B cell (primary cell): ENCODE measurements around the gene TMEM151A. TPM values are rescaled to one million over a fixed set of nuclear protein-coding genes. Genes with fewer than 3 reads are reported as not detected.

Experiments used
- ATAC-seq: fragments of 200-7000 bp; cut with Tn5 transposase; one replicate; pipeline ENCODE4 v1.10.0; 2021; ENCODE audit warnings: low read depth, mild to moderate bottlenecking, moderate number of reproducible peaks, moderate library complexity
- CTCF ChIA-PET: fragments of 350-600 bp; sonication (Branson Sonifier 250); formaldehyde crosslinking; loops from one replicate; lab custom pipeline; 2021; ENCODE audit warnings: antibody characterized with exemption, inconsistent platforms; lab: Charles Lee
- POLR2A ChIA-PET: fragments of 350-600 bp; sonication (Branson Sonifier 250); formaldehyde crosslinking; loops from one replicate; lab custom pipeline; 2021; ENCODE audit warnings: antibody characterized with exemption; lab: Charles Lee
- DNase-seq: peaks from one replicate; pipeline ENCODE4 v3.0.0; 2013
- H2AFZ ChIP-seq: 2 replicates; pipeline ENCODE4 v1.6.1; 2012; ENCODE audit warnings: mild to moderate bottlenecking, low read depth, low read length; ENCODE audit not compliant: insufficient read depth, poor library complexity, severe bottlenecking
- H3K27ac ChIP-seq, 2 donors: 1 replicate in 1 of 2; 2 replicates in 1 of 2; pipeline ENCODE4 v1.5.1; 2012 to 2013; ENCODE audit warnings: low read length in 2 of 2, mild to moderate bottlenecking in 2 of 2, moderate library complexity in 1 of 2
- H3K27me3 ChIP-seq, 4 experiments: fragments of 200-600 bp in 1 of 4; sonication (generic) in 1 of 4; replicated peaks in 1 of 4; 1 replicate in 2 of 4; 2 replicates in 2 of 4; pipeline versions ENCODE4 v1.6.1 to v1.7.0; 2013 to 2016; ENCODE audit warnings: low read length in 3 of 4, mild to moderate bottlenecking in 2 of 4, mixed read lengths in 1 of 4, moderate library complexity in 1 of 4; ENCODE audit not compliant: insufficient read depth in 4 of 4, control insufficient read depth in 3 of 4; ENCODE audit errors: control extremely low read depth in 1 of 4
- H3K36me3 ChIP-seq, 2 experiments: replicated peaks in 1 of 2; 1 replicate in 1 of 2; 2 replicates in 1 of 2; pipeline versions ENCODE4 v1.6.1 to v1.7.1; 2013; ENCODE audit warnings: low read length in 1 of 2; ENCODE audit not compliant: insufficient read depth in 2 of 2, control insufficient read depth in 1 of 2; ENCODE audit errors: control extremely low read depth in 1 of 2, extremely low read depth in 1 of 2
- H3K4me1 ChIP-seq, 2 donors: fragments of 200-600 bp in 1 of 2; sonication (generic) in 1 of 2; 1 replicate in 1 of 2; 2 replicates in 1 of 2; pipeline versions ENCODE4 v1.5.1 to v1.6.1; 2013 to 2017; ENCODE audit warnings: low read length in 2 of 2; ENCODE audit not compliant: control insufficient read depth in 2 of 2, insufficient read depth in 2 of 2
- H3K4me2 ChIP-seq: replicated peaks from 2 replicates; pipeline ENCODE3; 2012; ENCODE audit warnings: mild to moderate bottlenecking, low read depth, low read length; ENCODE audit not compliant: poor library complexity, severe bottlenecking
- H3K4me3 ChIP-seq, 5 experiments: fragments of 200-600 bp in 1 of 5; sonication (generic) in 1 of 5; 1 replicate in 3 of 5; 2 replicates in 2 of 5; pipeline versions ENCODE4 v1.5.1 to v1.7.0; 2011 to 2016; ENCODE audit warnings: low read length in 4 of 5, mild to moderate bottlenecking in 4 of 5, low read depth in 2 of 5, control low read depth in 1 of 5, moderate library complexity in 1 of 5; ENCODE audit not compliant: insufficient read depth in 1 of 5; ENCODE audit errors: control extremely low read depth in 1 of 5, extremely low read depth in 1 of 5
- H3K79me2 ChIP-seq: fragments of 200-600 bp; sonication (generic); one replicate; pipeline ENCODE4 v1.6.0; 2016; ENCODE audit warnings: low read length; ENCODE audit not compliant: control insufficient read depth, insufficient read depth
- H3K9ac ChIP-seq: fragments of 200-600 bp; sonication (generic); 2 replicates; pipeline ENCODE4 v1.6.1; 2017; ENCODE audit warnings: mild to moderate bottlenecking, low read length, moderate library complexity
- H3K9me3 ChIP-seq, 3 donors: one replicate each; pipeline versions ENCODE4 v1.6.1 to v1.7.1; 2013; ENCODE audit warnings: low read length in 2 of 3; ENCODE audit not compliant: control insufficient read depth in 2 of 3, insufficient read depth in 1 of 3; ENCODE audit errors: control extremely low read depth in 1 of 3
- H4K20me1 ChIP-seq: 2 replicates; pipeline ENCODE4 v1.6.0; 2012; ENCODE audit warnings: mild to moderate bottlenecking, low read length; ENCODE audit not compliant: insufficient read depth, control insufficient read depth, poor library complexity, severe bottlenecking
- H3K27ac Mint-ChIP-seq: one replicate; pipeline ENCODE4 v1.8.0; 2021; ENCODE audit warnings: mixed read lengths
- H3K27me3 Mint-ChIP-seq: one replicate; pipeline ENCODE4 v1.8.0; 2021; ENCODE audit warnings: mixed read lengths
- H3K4me1 Mint-ChIP-seq: one replicate; pipeline ENCODE4 v1.8.0; 2021; ENCODE audit warnings: mixed read lengths
- H3K4me3 Mint-ChIP-seq: one replicate; pipeline ENCODE4 v1.8.0; 2021; ENCODE audit warnings: mixed read lengths
- H3K9me3 Mint-ChIP-seq: one replicate; pipeline ENCODE4 v1.8.0; 2022; ENCODE audit warnings: mixed read lengths; ENCODE audit not compliant: insufficient read depth
- CTCF ChIP-seq: fragments of 200-600 bp; IDR thresholded peaks from one replicate; pipeline ENCODE4 v1.8.0; 2022; ENCODE audit warnings: antibody characterized with exemption, mild to moderate bottlenecking
- EZH2 ChIP-seq: IDR thresholded peaks from 2 replicates; pipeline ENCODE4 v1.6.1; 2012; ENCODE audit warnings: borderline replicate concordance, low read depth, mild to moderate bottlenecking, moderate library complexity, low read length; ENCODE audit not compliant: insufficient read depth, poor library complexity, severe bottlenecking
- WGBS: methylation state at CpG from one replicate; pipeline ENCODE4 v1.1.5; 2013; ENCODE audit warnings: missing lambda C conversion rate; ENCODE audit not compliant: insufficient coverage; 5-methylcytosine and 5-hydroxymethylcytosine counted together
- intact Hi-C: fragments of 100-400 bp; cut with micrococcal nuclease; formaldehyde crosslinking; loops from one replicate; pipeline ENCODE4 v1.10.0; 2022
- polyA plus RNA-seq: library from polyadenylated mRNA; depleted of rRNA; stranded (reverse); fragments of >200 nt; gene quantifications from 2 replicates; pipeline ENCODE4 v1.2.3, GENCODE V29; 2012
- total RNA-seq, 2 donors: library from RNA; stranded (reverse); fragments of 120-200 nt in 1 of 2; gene quantifications; 1 replicate in 1 of 2; 2 replicates in 1 of 2; pipeline versions ENCODE4 v1.2.3 to v1.2.4, GENCODE V29; 2013 to 2022

Gene TMEM151A
- total and polyA plus RNA-seq, 2 donors (not counting 1 experiment from before 2014, with no cell fraction given), result 0.17 to 1.1 TPM

GRCh38 chr11:66282468-66283455 is 8.9 kb upstream of the TMEM151A start:
- Mint-ChIP-seq H3K27me3 (peaks cover 3% of the 10 kb centered on the region), H3K9me3 (no peaks in the 10 kb centered on the region), H3K4me3 (peak overlapping the region; percentile 60), H3K4me1 (peaks cover 38% of the 10 kb centered on the region), H3K27ac (peak overlapping the region; percentile 95)
- ATAC-seq (peak; percentile 78), DNase-seq (peak; percentile 100)
- Histone ChIP-seq H3K9ac (no peak overlapping the region), H3K36me3 (peaks cover 0 to 13% of the 10 kb centered on the region in 2 experiments), H3K27ac (peak overlapping the region; percentile 59 to 80), H2AFZ (peak overlapping the region; percentile 52), H3K4me2 (peak overlapping the region; percentile 58), H3K9me3 (no peaks in the 10 kb centered on the region), H3K27me3 (peaks cover 0 to 16% (median 3%) of the 10 kb centered on the region in 4 experiments), H3K4me1 (peaks cover 23 to 36% of the 10 kb centered on the region in 2 donors), H4K20me1 (peaks cover 33% of the 10 kb centered on the region), H3K4me3 (no peak overlapping the region), H3K79me2 (peaks cover 30% of the 10 kb centered on the region)
- intact Hi-C loops, result loop anchor here (1.0 kb wide), 2 partner anchors 14 to 60 kb away; partner anchors contain the start of gene RAB1B
- ChIA-PET POLR2A (interaction anchor here (0.6 to 1.5 kb wide), 7 partner anchors 15 to 1161 kb away, joined by 3 to 11 read pairs (median 3); partner anchors contain the start of genes FAU, MRPL49, RAB1B and SF3B2), CTCF (interaction anchor here (0.5 to 4.1 kb wide), 15 partner anchors 9 to 230 kb away, joined by 3 to 33 read pairs (median 4); partner anchors contain the start of genes RAB1B, SF3B2, SLC29A2 and TMEM151A)
- WGBS, result 12% methylated on average over 33 of the region's 35 CpGs
- TF ChIP-seq EZH2, result no peak
- TF ChIP-seq CTCF, result peak; percentile 88
